WTC11 (cell line): Measurements from ENCODE around the gene MSX1. TPM values are rescaled to one million over a fixed set of nuclear protein-coding genes. Genes with fewer than 3 reads are reported as not detected.

Experiments
- ATAC-seq: fragments of 200-7000 bp; cut with Tn5 transposase; 2 replicates; pipeline ENCODE4 v1.10.0; 2021; ENCODE audit warnings: mild to moderate bottlenecking, moderate library complexity
- CTCF ChIA-PET: fragments of 300-600 bp; sonication (Branson Sonifier 250); formaldehyde crosslinking; loops from one replicate; lab custom pipeline; 2021; ENCODE audit warnings: antibody characterized with exemption; lab: Charles Lee
- POLR2A ChIA-PET: fragments of 350-600 bp; sonication (Branson Sonifier 250); formaldehyde crosslinking; loops from one replicate; lab custom pipeline; 2021; ENCODE audit warnings: antibody characterized with exemption; lab: Charles Lee
- DNase-seq: peaks from one replicate; pipeline ENCODE4 v3.0.0; 2021; ENCODE audit warnings: low spot score
- H3K27ac Mint-ChIP-seq: 2 replicates; pipeline ENCODE4 v1.8.0; 2021; ENCODE audit warnings: mixed read lengths
- H3K27me3 Mint-ChIP-seq: 2 replicates; pipeline ENCODE4 v1.8.0; 2021; ENCODE audit warnings: low read depth, mild to moderate bottlenecking, moderate library complexity, mixed read lengths
- H3K36me3 Mint-ChIP-seq: 2 replicates; pipeline ENCODE4 v1.8.0; 2021; ENCODE audit warnings: mixed read lengths
- H3K4me1 Mint-ChIP-seq: 2 replicates; pipeline ENCODE4 v1.8.0; 2022; ENCODE audit warnings: mixed read lengths
- H3K4me3 Mint-ChIP-seq: 2 replicates; pipeline ENCODE4 v1.8.0; 2021; ENCODE audit warnings: mild to moderate bottlenecking, moderate library complexity, mixed read lengths
- H3K9me3 Mint-ChIP-seq: 2 replicates; pipeline ENCODE4 v1.8.0; 2021; ENCODE audit warnings: mixed read lengths
- CBFB ChIP-seq: sonication (generic); formaldehyde crosslinking; IDR thresholded peaks from 2 replicates; pipeline ENCODE4 v1.8.1; 2022; ENCODE audit warnings: mild to moderate bottlenecking, low read depth, missing genetic modification reagents
- ELF4 ChIP-seq: sonication (generic); formaldehyde crosslinking; IDR thresholded peaks from 2 replicates; pipeline ENCODE4 v1.8.1; 2022; ENCODE audit warnings: low read depth, mild to moderate bottlenecking, moderate library complexity, missing genetic modification reagents
- EMX1 ChIP-seq: fragments of 250-450 bp; sonication (Bioruptor Pico); IDR thresholded peaks from 2 replicates; pipeline ENCODE4 v1.8.0; 2021; ENCODE audit warnings: mild to moderate bottlenecking
- ESRRA ChIP-seq: sonication (generic); formaldehyde crosslinking; IDR thresholded peaks from 2 replicates; pipeline ENCODE4 v1.8.1; 2022; ENCODE audit warnings: mild to moderate bottlenecking, missing genetic modification reagents, borderline replicate concordance
- FOXK1 ChIP-seq: sonication (generic); formaldehyde crosslinking; IDR thresholded peaks from 2 replicates; pipeline ENCODE4 v1.8.0; 2022; ENCODE audit warnings: mild to moderate bottlenecking, moderate library complexity, missing genetic modification reagents
- GABPB1 ChIP-seq: sonication (generic); formaldehyde crosslinking; IDR thresholded peaks from 2 replicates; pipeline ENCODE4 v1.8.1; 2023; ENCODE audit warnings: mild to moderate bottlenecking, missing genetic modification reagents
- GRHL2 ChIP-seq: fragments of 250-450 bp; sonication (Bioruptor Pico); IDR thresholded peaks from 2 replicates; pipeline ENCODE4 v1.8.0; 2022; ENCODE audit warnings: mild to moderate bottlenecking, moderate library complexity; ENCODE audit not compliant: insufficient replicate concordance, severe bottlenecking
- IRF2 ChIP-seq: sonication (generic); formaldehyde crosslinking; IDR thresholded peaks from 2 replicates; pipeline ENCODE4 v1.8.0; 2022; ENCODE audit warnings: low read depth, missing genetic modification reagents, borderline replicate concordance
- JAZF1 ChIP-seq: fragments of 250-450 bp; sonication (Bioruptor Pico); IDR thresholded peaks from 2 replicates; pipeline ENCODE4 v1.9.0; 2021; ENCODE audit warnings: moderate library complexity, mild to moderate bottlenecking, inconsistent platforms
- KAT7 ChIP-seq: sonication (generic); formaldehyde crosslinking; IDR thresholded peaks from 2 replicates; pipeline ENCODE4 v1.8.1; 2023; ENCODE audit warnings: missing genetic modification reagents, mild to moderate bottlenecking, borderline replicate concordance
- MXD4 ChIP-seq: fragments of 250-450 bp; sonication (Bioruptor Pico); IDR thresholded peaks from 2 replicates; pipeline ENCODE4 v1.8.0; 2021; ENCODE audit warnings: mild to moderate bottlenecking, moderate library complexity, borderline replicate concordance
- MYBL2 ChIP-seq: sonication (generic); formaldehyde crosslinking; IDR thresholded peaks from 2 replicates; pipeline ENCODE4 v1.8.1; 2023; ENCODE audit warnings: mild to moderate bottlenecking, moderate library complexity, missing genetic modification reagents
- NFE2L1 ChIP-seq: sonication (generic); formaldehyde crosslinking; IDR thresholded peaks from 2 replicates; pipeline ENCODE4 v1.8.1; 2023; ENCODE audit warnings: missing genetic modification reagents
- NR2C2 ChIP-seq: sonication (generic); formaldehyde crosslinking; IDR thresholded peaks from 2 replicates; pipeline ENCODE4 v1.8.0; 2022; ENCODE audit warnings: mild to moderate bottlenecking, missing genetic modification reagents
- RORB ChIP-seq: fragments of 250-450 bp; sonication (Bioruptor Pico); IDR thresholded peaks from 2 replicates; pipeline ENCODE4 v1.9.0; 2021; ENCODE audit warnings: mild to moderate bottlenecking
- TCF7 ChIP-seq: sonication (generic); formaldehyde crosslinking; IDR thresholded peaks from 2 replicates; pipeline ENCODE4 v1.8.0; 2022; ENCODE audit warnings: mild to moderate bottlenecking, low read depth, missing genetic modification reagents, moderate library complexity
- ZBTB21 ChIP-seq: sonication (generic); formaldehyde crosslinking; IDR thresholded peaks from 2 replicates; pipeline ENCODE4 v1.8.1; 2023; ENCODE audit warnings: mild to moderate bottlenecking, missing genetic modification reagents, borderline replicate concordance
- ZNF219 ChIP-seq: sonication (generic); formaldehyde crosslinking; IDR thresholded peaks from 2 replicates; pipeline ENCODE4 v1.8.0; 2023; ENCODE audit warnings: missing genetic modification reagents, mild to moderate bottlenecking, borderline replicate concordance
- ZNF263 ChIP-seq: sonication (generic); formaldehyde crosslinking; IDR thresholded peaks from 2 replicates; pipeline ENCODE4 v1.8.1; 2022; ENCODE audit warnings: low read depth, mild to moderate bottlenecking, moderate library complexity, missing genetic modification reagents
- ZNF396 ChIP-seq: fragments of 250-450 bp; sonication (Bioruptor Pico); IDR thresholded peaks from 2 replicates; pipeline ENCODE4 v1.8.0; 2021; ENCODE audit warnings: mild to moderate bottlenecking, moderate library complexity, borderline replicate concordance
- ZNF416 ChIP-seq: fragments of 250-450 bp; sonication (Bioruptor Pico); IDR thresholded peaks from 2 replicates; pipeline ENCODE4 v1.9.0; 2021; ENCODE audit warnings: mild to moderate bottlenecking, inconsistent platforms
- ZNF671 ChIP-seq: fragments of 250-450 bp; sonication (Bioruptor Pico); IDR thresholded peaks from 2 replicates; pipeline ENCODE4 v1.8.0; 2021; ENCODE audit warnings: mild to moderate bottlenecking
- total RNA-seq: library from RNA; stranded (reverse); gene quantifications from 3 replicates; pipeline ENCODE4 v1.2.3, GENCODE V29; 2021
- TF ChIP-seq, protein P1 (sequence below): sonication (generic); formaldehyde crosslinking; IDR thresholded peaks from 2 replicates; pipeline ENCODE4 v1.8.0; 2022; ENCODE audit warnings: mild to moderate bottlenecking, missing genetic modification reagents
- TF ChIP-seq, protein P2 (sequence below): sonication (generic); formaldehyde crosslinking; IDR thresholded peaks from 2 replicates; pipeline ENCODE4 v1.8.1; 2023; ENCODE audit warnings: mild to moderate bottlenecking, missing genetic modification reagents, borderline replicate concordance
- TF ChIP-seq, protein P3 (sequence below): sonication (generic); formaldehyde crosslinking; IDR thresholded peaks from 2 replicates; pipeline ENCODE4 v1.8.0; 2023; ENCODE audit warnings: missing genetic modification reagents
- TF ChIP-seq, protein P4 (sequence below): sonication (generic); formaldehyde crosslinking; IDR thresholded peaks from 2 replicates; pipeline ENCODE4 v1.8.1; 2022; ENCODE audit warnings: mild to moderate bottlenecking, moderate library complexity, missing genetic modification reagents
- TF ChIP-seq, protein P5 (sequence below): sonication (generic); formaldehyde crosslinking; IDR thresholded peaks from 2 replicates; pipeline ENCODE4 v1.8.1; 2022; ENCODE audit warnings: low read depth, mild to moderate bottlenecking, moderate library complexity, missing genetic modification reagents, borderline replicate concordance
- TF ChIP-seq, protein P6 (sequence below): sonication (generic); formaldehyde crosslinking; IDR thresholded peaks from 2 replicates; pipeline ENCODE4 v1.8.1; 2022; ENCODE audit warnings: missing genetic modification reagents, borderline replicate concordance
- TF ChIP-seq, protein P7 (sequence below): fragments of 200-600 bp; IDR thresholded peaks from 2 replicates; pipeline ENCODE4 v1.8.0; 2022; ENCODE audit warnings: antibody characterized with exemption

MSX1 gene
- total RNA-seq, 1 experiment from 2014 or later, result 0.28 TPM

DNA sequence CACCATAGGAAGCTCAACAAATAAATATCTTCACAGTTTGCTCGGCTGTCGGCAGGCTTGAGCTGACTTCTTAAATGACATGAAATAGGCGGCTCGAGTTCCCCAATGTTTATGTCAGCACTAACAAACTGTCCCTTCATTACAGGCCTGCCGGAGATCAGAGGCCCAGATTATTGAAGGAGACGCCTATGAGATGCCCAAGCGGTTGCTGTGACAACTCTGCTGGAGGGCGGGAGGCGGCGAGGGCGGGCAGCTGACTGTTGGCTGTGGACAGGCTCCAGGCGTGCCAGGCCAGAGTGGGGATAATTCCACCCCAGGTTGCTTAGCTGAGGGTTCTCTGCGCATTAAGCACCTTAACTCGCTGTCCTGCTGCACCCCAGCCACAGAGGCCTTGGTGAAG lies 39.2 kb upstream of the MSX1 start:
- DNase-seq (no peak), ATAC-seq (no peak)
- TF ChIP-seq GABPB1 (CRISPR knock-in tag) (no peak), MXD4 (no peak), GRHL2 (CRISPR knock-in tag) (no peak), ESRRA (CRISPR knock-in tag) (no peak), ZNF416 (no peak), NFE2L1 (CRISPR knock-in tag) (no peak), FOXK1 (no peak), ZNF396 (CRISPR knock-in tag) (no peak), ELF4 (CRISPR knock-in tag) (no peak), ZNF671 (CRISPR knock-in tag) (no peak), EMX1 (no peak), ZNF219 (CRISPR knock-in tag) (no peak), KAT7 (CRISPR knock-in tag) (no peak), MYBL2 (CRISPR knock-in tag) (no peak)
- TF ChIP-seq, protein P1, sequence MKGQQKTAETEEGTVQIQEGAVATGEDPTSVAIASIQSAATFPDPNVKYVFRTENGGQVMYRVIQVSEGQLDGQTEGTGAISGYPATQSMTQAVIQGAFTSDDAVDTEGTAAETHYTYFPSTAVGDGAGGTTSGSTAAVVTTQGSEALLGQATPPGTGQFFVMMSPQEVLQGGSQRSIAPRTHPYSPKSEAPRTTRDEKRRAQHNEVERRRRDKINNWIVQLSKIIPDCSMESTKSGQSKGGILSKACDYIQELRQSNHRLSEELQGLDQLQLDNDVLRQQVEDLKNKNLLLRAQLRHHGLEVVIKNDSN (CRISPR knock-in tag), result no peak
- TF ChIP-seq, protein P2, sequence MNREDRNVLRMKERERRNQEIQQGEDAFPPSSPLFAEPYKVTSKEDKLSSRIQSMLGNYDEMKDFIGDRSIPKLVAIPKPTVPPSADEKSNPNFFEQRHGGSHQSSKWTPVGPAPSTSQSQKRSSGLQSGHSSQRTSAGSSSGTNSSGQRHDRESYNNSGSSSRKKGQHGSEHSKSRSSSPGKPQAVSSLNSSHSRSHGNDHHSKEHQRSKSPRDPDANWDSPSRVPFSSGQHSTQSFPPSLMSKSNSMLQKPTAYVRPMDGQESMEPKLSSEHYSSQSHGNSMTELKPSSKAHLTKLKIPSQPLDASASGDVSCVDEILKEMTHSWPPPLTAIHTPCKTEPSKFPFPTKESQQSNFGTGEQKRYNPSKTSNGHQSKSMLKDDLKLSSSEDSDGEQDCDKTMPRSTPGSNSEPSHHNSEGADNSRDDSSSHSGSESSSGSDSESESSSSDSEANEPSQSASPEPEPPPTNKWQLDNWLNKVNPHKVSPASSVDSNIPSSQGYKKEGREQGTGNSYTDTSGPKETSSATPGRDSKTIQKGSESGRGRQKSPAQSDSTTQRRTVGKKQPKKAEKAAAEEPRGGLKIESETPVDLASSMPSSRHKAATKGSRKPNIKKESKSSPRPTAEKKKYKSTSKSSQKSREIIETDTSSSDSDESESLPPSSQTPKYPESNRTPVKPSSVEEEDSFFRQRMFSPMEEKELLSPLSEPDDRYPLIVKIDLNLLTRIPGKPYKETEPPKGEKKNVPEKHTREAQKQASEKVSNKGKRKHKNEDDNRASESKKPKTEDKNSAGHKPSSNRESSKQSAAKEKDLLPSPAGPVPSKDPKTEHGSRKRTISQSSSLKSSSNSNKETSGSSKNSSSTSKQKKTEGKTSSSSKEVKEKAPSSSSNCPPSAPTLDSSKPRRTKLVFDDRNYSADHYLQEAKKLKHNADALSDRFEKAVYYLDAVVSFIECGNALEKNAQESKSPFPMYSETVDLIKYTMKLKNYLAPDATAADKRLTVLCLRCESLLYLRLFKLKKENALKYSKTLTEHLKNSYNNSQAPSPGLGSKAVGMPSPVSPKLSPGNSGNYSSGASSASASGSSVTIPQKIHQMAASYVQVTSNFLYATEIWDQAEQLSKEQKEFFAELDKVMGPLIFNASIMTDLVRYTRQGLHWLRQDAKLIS, result no peak
- TF ChIP-seq, protein P3, sequence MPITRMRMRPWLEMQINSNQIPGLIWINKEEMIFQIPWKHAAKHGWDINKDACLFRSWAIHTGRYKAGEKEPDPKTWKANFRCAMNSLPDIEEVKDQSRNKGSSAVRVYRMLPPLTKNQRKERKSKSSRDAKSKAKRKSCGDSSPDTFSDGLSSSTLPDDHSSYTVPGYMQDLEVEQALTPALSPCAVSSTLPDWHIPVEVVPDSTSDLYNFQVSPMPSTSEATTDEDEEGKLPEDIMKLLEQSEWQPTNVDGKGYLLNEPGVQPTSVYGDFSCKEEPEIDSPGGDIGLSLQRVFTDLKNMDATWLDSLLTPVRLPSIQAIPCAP (CRISPR knock-in tag), result no peak
- TF ChIP-seq, protein P4, sequence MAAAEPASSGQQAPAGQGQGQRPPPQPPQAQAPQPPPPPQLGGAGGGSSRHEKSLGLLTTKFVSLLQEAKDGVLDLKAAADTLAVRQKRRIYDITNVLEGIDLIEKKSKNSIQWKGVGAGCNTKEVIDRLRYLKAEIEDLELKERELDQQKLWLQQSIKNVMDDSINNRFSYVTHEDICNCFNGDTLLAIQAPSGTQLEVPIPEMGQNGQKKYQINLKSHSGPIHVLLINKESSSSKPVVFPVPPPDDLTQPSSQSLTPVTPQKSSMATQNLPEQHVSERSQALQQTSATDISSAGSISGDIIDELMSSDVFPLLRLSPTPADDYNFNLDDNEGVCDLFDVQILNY, result no peak
- TF ChIP-seq, protein P5, sequence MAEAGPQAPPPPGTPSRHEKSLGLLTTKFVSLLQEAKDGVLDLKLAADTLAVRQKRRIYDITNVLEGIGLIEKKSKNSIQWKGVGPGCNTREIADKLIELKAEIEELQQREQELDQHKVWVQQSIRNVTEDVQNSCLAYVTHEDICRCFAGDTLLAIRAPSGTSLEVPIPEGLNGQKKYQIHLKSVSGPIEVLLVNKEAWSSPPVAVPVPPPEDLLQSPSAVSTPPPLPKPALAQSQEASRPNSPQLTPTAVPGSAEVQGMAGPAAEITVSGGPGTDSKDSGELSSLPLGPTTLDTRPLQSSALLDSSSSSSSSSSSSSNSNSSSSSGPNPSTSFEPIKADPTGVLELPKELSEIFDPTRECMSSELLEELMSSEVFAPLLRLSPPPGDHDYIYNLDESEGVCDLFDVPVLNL, result no peak
- no peak overlapping the region for H3K27ac Mint-ChIP-seq
- H3K36me3 Mint-ChIP-seq, result peaks cover 13% of the 10 kb centered on the region
- no peaks in the 10 kb centered on the region for H3K4me1 Mint-ChIP-seq
- ChIA-PET POLR2A (no interaction called here), CTCF (no interaction called here)
- H3K4me3 Mint-ChIP-seq, result no peak overlapping the region
- H3K9me3 Mint-ChIP-seq, result peaks cover 41% of the 10 kb centered on the region
- peaks cover 48% of the 10 kb centered on the region for H3K27me3 Mint-ChIP-seq

DNA sequence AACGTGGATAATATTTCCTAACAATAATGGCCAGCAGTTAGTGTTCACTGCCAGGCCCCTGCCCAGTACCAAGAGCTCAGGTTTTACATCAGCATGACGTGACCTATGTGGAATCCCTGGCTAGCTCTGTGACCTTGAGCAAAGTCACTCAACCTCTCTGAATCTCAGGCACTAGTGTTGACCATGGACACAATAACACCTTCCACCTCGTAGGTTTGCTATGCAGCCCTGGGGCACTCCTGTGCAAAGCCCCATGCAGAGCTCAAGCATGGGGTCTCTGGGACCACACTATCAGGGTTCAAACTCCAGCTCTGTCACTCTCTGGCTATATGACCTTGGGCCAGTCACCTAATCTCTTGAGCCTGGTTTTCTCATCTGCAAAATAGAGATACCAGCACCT lies 38.7 kb upstream of the MSX1 start:
- H3K36me3 Mint-ChIP-seq, result peaks cover 13% of the 10 kb centered on the region
- CTCF ChIA-PET, result no interaction called here
- ATAC-seq (no peak), DNase-seq (no peak)
- no peak overlapping the region for H3K27ac Mint-ChIP-seq
- H3K4me3 Mint-ChIP-seq, result no peak overlapping the region
- H3K9me3 Mint-ChIP-seq, result peaks cover 41% of the 10 kb centered on the region
- peaks cover 45% of the 10 kb centered on the region for H3K27me3 Mint-ChIP-seq
- H3K4me1 Mint-ChIP-seq, result no peaks in the 10 kb centered on the region
- POLR2A ChIA-PET, result no interaction called here
- TF ChIP-seq IRF2 (CRISPR knock-in tag) (no peak), NR2C2 (CRISPR knock-in tag) (no peak), ZBTB21 (CRISPR knock-in tag) (no peak), MYBL2 (CRISPR knock-in tag) (no peak), TCF7 (no peak), JAZF1 (CRISPR knock-in tag) (no peak), RORB (CRISPR knock-in tag) (no peak), CBFB (CRISPR knock-in tag) (no peak), ZNF263 (CRISPR knock-in tag) (no peak)
- TF ChIP-seq, protein P6, sequence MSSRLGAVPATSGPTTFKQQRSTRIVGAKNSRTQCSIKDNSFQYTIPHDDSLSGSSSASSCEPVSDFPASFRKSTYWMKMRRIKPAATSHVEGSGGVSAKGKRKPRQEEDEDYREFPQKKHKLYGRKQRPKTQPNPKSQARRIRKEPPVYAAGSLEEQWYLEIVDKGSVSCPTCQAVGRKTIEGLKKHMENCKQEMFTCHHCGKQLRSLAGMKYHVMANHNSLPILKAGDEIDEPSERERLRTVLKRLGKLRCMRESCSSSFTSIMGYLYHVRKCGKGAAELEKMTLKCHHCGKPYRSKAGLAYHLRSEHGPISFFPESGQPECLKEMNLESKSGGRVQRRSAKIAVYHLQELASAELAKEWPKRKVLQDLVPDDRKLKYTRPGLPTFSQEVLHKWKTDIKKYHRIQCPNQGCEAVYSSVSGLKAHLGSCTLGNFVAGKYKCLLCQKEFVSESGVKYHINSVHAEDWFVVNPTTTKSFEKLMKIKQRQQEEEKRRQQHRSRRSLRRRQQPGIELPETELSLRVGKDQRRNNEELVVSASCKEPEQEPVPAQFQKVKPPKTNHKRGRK (CRISPR knock-in tag), result no peak
- TF ChIP-seq, protein P7, sequence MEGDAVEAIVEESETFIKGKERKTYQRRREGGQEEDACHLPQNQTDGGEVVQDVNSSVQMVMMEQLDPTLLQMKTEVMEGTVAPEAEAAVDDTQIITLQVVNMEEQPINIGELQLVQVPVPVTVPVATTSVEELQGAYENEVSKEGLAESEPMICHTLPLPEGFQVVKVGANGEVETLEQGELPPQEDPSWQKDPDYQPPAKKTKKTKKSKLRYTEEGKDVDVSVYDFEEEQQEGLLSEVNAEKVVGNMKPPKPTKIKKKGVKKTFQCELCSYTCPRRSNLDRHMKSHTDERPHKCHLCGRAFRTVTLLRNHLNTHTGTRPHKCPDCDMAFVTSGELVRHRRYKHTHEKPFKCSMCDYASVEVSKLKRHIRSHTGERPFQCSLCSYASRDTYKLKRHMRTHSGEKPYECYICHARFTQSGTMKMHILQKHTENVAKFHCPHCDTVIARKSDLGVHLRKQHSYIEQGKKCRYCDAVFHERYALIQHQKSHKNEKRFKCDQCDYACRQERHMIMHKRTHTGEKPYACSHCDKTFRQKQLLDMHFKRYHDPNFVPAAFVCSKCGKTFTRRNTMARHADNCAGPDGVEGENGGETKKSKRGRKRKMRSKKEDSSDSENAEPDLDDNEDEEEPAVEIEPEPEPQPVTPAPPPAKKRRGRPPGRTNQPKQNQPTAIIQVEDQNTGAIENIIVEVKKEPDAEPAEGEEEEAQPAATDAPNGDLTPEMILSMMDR, result no peak
